Ammon's horn (tissue), 1 donor: ENCODE data around the gene PANX1.
"Not testable (repeated sequence)": the region's sequence is repeated elsewhere in the genome, so short reads cannot be mapped to it uniquely, and the experiment has no call there.

Experiments used
- DNase-seq: peaks from one replicate; pipeline ENCODE4 v3.0.0-alpha.2; 2016; ENCODE audit warnings: low spot score

PANX1 gene

GRCh38 chr11:94128746-94129511 is at the start of gene PANX1:
PANX1 (plus strand) TSS chr11:94128841; CDS start chr11:94129313, 472 bp downstream.
- DNase-seq: peak; percentile 83

- no peak for DNase-seq
These were observed 44.5 kb upstream of the PANX1 start for GRCh38 chr11:94084164-94084563.

- DNase-seq: no peak
These were observed 39.7 kb upstream of the PANX1 start for GRCh38 chr11:94088906-94089305.

GRCh38 chr11:94089341-94089740 is 39.3 kb upstream of the PANX1 start:
- DNase-seq: no peak

GRCh38 chr11:94090401-94090800 is 38.2 kb upstream of the PANX1 start:
- DNase-seq: no peak

GRCh38 chr11:94091091-94091490 is 37.5 kb upstream of the PANX1 start:
- DNase-seq: no peak

GRCh38 chr11:94100253-94100652 is 28.4 kb upstream of the PANX1 start:
- DNase-seq: no peak

- no peak for DNase-seq
These were observed 25.2 kb upstream of the PANX1 start for GRCh38 chr11:94103471-94103870.

GRCh38 chr11:94104734-94105133 is 23.9 kb upstream of the PANX1 start:
- no peak for DNase-seq

- no peak for DNase-seq
These were observed 21.9 kb upstream of the PANX1 start for GRCh38 chr11:94106716-94107115.

- no peak for DNase-seq
These were observed 21.3 kb upstream of the PANX1 start for GRCh38 chr11:94107363-94107762.

GRCh38 chr11:94111241-94111640 is 17.4 kb upstream of the PANX1 start:
- no peak for DNase-seq

- no peak for DNase-seq
These were observed 17.0 kb upstream of the PANX1 start for GRCh38 chr11:94111660-94112059.

GRCh38 chr11:94112206-94112953 is 16.3 kb upstream of the PANX1 start:
- no peak for DNase-seq

- DNase-seq: no peak
These were observed 11.5 kb upstream of the PANX1 start for GRCh38 chr11:94117197-94117574.

GRCh38 chr11:94117871-94118270 is 10.8 kb upstream of the PANX1 start:
- no peak for DNase-seq

GRCh38 chr11:94119676-94120075 is 9.0 kb upstream of the PANX1 start:
- DNase-seq: not testable (repeated sequence)

GRCh38 chr11:94120516-94120915 is 8.1 kb upstream of the PANX1 start:
- not testable (repeated sequence) for DNase-seq

GRCh38 chr11:94120946-94121345 is 7.7 kb upstream of the PANX1 start:
- no peak for DNase-seq

- no peak for DNase-seq
These were observed 3.1 kb upstream of the PANX1 start for GRCh38 chr11:94125407-94126115.

- no peak for DNase-seq
These were observed 1.0 kb upstream of the PANX1 start for GRCh38 chr11:94127638-94128037.

GRCh38 chr11:94128291-94128745 is 323 bp upstream of the PANX1 start:
- DNase-seq: peak; percentile 45
